ENCODE data around the gene TAF10.
A peak's percentile ranks its signal among the peaks of the same experiment; 100 is the strongest.

TAF10 gene

DNA sequence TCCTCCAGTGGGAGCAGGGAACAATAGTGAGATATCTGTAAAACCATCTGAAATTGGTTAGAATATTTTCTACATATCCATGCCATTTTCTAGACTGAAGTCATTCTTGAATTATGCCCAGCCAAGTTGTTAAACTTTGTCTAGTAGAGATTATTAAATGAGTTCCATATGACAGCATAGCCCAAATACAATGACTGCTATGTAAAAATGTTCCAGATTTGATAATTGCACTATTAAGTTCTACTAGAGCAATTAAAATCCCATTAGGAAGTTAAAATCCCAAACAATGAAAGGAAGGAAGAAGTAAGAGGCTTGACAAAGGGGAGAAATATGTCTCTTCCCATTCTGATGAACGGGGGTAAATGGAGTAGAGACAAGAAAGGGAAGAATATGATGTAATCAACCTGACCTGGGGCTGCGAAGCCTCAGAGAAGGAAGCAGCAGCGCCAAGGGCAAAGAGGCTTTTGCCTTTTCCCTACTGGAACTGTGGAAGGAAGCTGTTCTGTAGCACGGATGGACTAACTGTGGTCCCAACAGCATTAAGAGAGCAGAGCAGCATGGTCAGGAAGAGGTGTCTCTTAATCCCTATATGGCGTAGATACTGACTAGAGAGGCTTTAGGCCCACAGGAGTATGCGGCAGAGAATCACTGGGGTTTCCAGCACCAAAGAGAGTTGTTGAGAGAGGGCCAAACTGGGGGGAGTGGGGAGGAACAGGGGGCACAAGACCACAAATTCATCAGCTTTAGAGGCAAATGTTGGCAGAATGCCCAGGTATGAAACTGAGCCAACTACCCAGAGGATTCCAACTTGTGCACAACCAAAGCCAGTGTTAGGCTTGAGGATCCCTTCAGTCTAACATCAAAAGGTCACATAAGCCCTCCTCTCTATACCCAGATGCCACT is 35.3 kb downstream of the TAF10 start:
- no peak for DNase-seq

DNA sequence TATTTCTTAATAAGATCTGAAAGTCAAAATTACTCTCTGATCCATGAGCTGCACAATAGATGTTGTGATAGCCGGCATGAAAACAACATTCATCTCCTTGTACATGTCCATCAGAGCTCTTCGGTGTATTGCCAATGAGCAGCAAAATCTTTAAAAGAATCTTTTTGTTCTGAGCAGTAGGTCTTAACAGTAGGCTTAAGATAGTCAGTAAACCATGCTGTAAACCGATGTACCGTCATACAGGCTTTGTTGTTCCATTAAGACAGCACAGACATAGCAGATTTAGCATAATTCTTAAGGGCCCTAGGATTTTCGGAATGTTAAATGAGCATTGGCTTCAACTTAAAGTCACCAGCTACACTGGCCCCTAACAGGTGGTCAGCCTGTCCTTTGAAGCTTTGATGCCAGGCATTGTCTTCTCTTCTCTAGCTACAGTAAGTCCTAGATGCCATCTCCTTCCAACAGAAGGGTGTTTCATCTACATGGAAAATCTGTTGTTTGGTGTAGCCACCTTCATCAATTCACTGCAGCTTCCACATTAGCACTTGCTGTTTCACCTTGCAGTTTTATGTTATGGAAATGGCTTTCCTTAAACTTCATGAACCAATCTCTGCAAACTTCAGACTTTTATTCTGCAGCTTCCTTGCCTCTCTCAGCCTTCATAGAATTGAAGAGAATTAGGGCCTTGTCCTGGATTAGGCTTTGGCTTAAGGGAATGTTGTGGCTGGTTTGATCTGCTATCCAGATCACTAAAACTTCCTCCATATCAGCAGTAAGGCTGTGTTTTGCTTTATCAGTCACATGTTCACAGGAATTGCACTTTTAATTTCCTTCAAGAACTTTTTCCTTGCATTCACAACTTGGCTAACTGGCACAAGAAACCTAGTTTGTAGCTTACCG is 37.0 kb downstream of the TAF10 start:
- DNase-seq: no peak

DNA sequence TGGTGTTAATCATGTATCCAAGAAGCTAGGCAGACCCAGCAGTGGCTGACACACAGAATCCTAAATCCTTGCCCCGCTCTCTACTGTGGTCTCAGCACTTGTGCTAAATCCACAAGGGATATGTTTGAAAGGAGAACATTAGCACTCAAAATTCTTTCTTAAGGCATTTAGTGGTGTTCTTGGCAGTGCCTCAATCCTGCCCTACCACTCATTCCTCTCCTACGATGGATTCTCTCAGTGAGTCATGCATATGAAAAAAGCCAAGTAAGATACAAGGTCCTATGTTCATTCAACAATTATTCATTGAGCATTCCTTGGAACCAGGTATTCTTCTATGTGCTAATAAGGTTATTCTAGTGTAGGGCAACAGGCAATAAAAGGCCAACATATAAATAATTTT is 39.8 kb downstream of the TAF10 start:
- DNase-seq: no peak

DNA sequence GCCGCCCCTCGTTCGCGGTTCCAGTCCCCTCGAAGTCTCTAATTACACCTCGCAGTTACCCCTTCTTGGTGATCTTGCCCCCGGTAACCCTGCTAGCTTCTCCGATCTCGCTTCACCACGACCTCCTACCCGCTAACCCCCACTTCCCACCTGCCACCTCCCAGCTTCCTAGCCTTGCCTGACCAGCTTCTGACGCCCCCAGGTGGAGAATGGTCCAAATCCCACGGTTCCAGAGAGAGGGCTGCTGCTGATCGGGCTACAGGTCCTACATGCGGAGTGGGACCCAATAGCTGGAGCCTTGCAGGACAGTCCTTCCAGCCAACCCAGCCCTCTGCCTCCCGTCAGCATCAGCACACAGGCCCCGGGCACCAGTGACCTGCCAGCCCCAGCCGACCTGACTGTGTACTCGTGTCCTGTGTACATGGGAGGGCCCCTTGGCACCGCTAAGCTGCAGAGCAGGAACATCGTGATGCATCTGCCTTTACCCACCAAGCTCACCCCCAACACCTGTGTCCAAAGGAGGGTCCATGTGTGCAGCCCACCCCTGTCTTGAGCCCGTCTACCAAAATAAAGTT is 40.5 kb downstream of the TAF10 start:
- no peak for DNase-seq

DNA sequence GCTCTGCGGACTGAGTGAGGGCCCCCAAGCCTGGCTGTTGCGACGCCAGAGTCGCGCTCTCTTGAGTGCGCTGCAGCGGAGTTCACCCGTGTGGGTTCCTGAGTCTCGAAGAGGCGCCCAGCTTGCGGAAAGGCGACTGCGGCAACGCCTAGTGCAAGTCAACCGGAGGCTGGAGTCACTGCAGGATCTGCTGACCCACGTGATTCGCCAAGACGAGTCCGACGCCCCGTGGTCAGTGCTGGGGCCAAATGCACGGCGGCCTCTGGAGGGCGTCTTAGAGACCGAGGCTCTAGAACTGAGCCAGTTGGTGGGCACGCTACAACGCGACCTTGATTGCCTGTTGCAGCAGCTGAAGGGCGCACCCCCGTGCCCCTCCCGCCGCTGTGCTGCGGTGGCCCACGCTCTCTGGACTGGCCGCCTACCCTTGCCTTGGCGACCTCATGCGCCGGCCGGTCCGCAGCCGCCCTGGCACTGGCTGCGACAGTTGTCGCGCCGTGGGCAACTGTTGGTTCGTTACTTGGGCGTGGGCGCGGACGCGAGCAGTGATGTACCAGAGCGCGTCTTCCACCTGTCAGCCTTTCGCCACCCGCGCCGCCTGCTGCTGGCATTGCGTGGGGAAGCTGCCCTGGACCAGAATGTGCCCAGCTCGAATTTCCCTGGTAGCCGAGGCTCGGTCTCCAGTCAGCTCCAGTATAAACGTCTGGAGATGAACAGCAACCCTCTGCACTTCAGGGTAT is 41.2 kb downstream of the TAF10 start:
- DNase-seq: no peak

DNA sequence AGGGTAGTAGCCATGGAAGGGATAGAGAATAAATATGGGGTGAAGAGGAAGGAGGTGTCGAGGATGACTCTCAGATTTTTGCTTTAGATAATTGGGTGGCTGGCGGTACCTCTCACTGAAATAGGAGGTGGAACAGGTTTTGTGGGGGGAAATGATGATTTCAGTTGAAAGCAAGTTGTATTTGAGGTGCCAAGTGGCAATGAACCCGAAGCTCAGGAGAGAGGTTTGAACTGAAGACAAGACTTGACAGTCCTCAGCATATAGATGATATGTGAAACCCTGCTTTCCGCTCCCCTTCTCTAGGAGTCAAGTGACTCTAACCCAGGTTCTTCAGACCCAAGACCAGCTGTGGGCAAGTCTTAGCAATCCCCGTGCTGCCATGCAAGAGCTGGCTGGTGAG is 42.3 kb downstream of the TAF10 start:
- DNase-seq: no peak

DNA sequence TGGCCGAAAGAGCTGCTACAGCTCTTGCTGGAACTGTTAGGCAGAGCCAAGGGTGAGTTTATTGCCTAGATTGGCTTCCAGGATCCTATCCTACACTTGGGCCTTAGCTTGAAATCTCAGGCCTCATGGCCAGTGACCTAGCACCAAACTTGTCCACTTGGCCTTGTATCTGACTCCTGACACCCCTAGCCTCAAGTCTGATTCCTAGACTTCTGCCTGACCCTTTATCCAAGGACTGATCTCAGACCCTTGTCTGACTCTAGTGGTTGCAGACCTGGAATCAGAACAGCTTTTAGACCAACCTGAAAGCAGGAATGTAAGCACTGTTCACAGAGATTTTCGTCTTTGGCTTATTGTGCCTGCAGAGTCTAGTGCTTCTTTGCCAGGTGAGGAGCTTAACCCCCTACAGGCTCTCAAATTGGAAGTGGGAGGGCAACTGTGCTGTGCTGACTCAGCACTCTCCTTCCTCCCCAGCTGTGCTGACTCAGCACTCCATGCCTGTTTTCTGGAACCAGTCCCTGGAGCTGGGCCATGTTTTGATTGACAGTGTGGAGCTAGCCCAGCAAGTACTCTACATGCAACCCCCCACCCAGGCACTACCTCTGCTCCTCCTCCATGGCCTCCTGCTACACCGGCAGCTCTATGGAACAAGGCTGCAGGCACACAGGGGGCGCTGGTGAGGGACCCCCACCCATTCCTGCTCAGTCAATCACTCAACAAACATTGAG is 43.7 kb downstream of the TAF10 start:
- DNase-seq: no peak

DNA sequence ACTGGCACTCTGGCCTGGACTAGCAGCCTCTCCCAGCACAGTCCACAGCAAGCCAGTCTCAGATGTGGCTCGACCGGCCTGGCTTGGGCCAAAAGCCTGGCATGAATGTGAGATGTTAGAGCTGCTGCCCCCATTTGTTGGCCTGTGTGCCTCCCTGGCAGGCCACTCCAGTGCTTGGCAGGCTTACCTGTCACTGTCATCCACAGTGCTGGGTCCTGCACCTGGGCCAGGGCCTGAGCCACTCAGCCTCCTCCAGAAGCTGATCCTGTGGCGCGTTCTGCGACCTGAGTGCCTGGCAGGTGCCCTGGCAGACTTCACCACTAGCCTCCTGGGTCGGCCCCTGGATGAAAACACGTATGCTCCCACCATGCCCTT is 44.7 kb downstream of the TAF10 start:
- peak in 1 of 2 experiments; percentile 54 for DNase-seq

DNA sequence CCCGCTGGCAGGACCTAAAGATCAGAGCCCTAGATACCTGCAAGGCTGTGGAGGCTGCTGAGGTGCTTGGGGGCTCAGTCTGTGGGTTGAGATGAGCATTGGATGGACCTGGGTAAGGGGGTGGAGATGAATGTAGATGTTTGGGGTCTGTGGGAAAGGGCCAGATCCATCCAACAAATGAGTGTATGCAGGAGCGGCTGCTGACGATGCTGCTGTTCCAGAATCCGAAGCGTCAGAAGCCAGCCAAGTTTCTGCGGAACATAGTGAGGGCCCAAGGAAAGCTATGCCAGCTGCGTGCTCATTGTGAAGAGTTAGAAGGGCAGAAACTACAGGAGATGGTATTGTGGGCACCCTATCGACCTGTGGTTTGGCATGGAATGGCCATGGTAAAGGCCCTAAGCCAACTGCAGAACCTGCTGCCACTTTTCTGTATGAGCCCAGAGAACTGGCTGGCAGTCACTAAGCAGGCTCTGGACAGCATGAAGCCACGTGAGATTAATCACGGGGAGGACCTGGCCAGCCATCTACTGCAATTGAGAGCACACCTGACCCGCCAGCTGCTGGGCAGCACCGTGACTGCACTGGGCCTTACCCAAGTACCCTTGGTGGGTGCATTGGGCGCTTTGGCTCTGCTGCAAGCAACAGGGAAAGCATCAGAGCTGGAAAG is 45.2 kb downstream of the TAF10 start:
- no peak for DNase-seq

DNA sequence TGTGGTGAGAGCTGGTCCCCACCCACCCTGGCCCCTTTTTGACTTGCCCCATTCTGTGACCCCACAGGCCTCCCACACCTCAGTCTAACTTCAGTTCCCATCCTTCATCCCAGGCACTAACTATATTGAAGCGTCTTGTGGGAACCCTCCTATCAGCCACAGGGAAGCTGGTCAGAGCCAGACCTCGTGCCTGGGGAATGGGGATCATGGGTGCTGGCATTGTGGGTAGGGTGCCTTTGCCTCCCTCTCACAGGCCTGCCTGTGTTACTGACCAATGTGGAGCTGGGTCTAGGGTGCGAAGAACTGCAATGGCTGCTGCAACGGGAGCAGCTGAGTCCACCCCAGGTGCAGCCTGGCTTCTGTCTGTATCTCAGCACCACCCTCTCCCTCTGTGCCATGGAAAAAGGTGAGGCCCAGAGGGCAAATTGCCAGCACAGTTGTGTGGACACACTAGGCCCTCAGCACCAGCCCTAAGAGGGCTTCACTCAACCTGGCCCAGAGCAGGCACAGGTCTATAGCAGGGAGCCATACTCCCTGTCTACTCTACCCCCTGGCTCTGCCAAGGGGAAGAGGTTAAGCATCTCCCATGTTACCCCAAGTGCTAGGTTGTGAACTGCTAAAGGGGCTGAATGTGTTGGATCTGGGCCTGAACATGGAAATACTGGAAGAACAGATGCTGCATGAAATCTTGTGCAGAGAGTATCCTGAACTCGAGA is 45.9 kb downstream of the TAF10 start:
- no peak for DNase-seq

DNA sequence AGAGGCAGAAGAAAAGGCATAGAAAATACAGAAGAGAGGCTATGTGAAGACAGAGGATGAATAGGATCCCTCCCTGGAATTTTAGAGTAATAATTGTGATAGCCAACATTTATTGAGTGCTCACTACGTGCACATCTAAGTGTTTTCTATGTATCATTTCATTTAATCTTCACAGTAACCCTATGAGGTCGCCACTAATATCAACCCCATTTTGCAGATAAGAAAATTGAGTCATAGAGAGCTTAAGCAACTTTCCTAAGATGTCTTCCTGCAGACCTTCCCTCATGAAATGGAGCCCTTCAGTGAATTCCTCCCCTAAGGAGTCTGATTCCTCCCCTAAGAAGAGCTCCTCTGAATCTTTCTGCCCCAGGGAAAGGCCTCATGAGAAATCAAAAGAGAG is 46.7 kb downstream of the TAF10 start:
- no peak for DNase-seq

DNA sequence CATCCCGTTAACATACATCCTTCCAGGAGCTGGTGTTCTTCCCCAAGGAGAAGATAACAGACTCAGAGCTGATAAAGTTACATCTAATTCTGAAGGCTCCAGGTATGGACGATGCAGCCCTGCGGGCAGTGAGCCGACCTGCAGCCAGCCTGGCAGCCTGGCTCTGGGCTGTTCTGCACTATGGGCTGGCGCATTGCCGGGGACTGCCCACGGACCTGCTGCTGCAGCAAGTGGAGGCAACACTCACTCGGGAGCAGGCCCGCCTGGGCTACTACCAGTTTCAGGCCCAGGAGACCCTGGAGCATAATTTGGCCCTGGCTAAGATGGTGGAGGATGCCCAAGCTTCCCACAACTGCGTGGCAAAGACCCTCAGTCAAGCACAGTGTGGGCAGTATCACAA is 48.3 kb downstream of the TAF10 start:
- no peak for DNase-seq

DNA sequence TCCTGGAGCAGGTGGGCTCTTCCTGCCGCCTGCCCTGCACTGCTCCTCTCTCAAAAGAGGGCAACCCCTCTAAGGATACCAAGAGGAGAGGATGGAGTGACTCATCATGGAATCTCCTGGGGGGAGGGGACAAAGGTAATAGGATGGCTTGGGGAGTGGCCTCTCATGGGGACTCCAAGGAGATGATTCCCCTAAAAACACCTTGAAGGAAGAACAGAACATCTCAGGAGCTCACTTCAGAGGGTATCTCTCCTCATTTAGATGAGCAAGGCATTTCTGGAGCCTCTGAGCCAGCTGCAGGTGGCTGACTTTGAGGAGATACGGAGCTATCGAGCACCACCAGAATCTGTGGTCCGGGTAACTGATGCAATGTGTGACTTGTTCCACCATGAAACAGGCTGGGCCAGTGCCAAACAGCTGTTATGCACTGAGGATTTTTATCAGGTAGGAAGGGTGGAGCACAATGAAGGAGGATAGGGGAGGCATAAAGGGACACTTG is 48.8 kb downstream of the TAF10 start:
- DNase-seq: no peak

DNA sequence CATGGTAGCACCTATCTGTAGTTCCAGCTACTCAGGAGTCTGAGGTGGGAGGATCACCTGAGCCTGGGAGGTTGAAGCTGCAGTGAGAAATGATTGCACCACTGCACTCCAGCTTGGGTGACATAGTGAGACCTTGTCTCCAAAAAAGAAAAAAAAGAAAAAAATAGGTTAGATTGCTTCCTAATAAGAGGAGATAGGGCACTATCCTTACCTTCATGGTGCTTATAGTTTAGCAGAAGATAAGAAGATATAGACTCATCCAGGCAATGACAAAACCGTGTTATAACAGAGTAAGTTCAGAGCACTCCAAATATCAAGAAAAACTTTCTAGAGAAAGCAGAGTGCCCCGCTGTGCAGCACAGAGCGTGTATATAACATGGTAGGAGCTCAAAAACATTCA is 50.7 kb downstream of the TAF10 start:
- DNase-seq: no peak
